Activated effector memory CD4-positive, alpha-beta T cell treated with anti-CD3 and anti-CD28 coated beads, Interleukin-2, amount 50 U/mL, for 16 hours (primary cell): Measurements from ENCODE around the gene CAPN8.

ENCODE experiments used
- DNase-seq: peaks from one replicate; pipeline ENCODE4 v3.0.0-alpha.2; 2020

Gene CAPN8

GRCh38 chr1:223665592-223666312 is at the start of gene CAPN8:
Gene CAPN8, minus strand, starts transcription at chr1:223665701. Its CDS starts 55 bp downstream, at chr1:223665646.
- DNase-seq, result no peak

- DNase-seq, result no peak
These were observed 49.5 kb upstream of the CAPN8 start for GRCh38 chr1:223714849-223715603.

- DNase-seq, result no peak
These were observed 48.9 kb upstream of the CAPN8 start for GRCh38 chr1:223714421-223714724.

DNA sequence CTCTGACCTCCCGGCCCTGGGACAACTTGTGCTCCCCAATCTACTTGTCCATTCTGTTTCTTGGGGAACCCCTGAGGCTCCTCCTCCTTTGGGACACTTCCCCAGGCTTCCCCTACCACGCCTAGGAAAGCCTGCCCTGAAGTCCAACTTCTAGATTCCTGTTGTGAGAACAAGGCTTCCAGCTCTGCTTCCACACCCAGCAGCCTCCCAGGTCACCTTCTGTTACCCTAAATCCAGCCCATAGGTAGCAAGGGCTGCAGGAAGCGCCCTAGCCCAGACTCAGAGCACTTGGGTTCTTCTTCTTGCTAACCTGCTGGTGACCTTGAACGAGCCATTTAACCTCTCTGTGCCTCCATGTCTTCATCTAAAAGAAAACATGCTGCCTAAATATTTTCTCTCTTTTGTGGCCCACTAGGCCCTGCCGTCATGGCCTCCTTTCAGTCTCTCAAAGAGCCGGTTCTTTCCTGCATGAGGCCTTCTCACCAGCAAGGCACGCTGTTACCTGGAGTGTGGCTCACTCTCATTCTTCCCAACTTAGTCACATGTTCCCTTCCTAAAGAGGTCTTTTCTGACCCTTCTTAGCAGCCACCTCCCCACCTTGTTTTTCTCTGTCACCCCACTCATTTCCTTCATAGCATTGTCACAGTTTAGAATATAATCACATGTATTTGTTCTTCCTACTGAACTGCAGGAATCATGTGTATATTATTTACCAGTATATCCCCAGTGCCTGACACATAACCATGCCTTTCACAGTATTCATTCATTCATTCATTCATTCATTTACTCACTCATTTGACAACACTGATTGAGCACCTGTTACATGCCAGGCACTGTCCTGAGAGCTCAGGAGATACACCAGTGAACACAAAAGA is 48.3 kb upstream of the CAPN8 start:
- peak; percentile 69 for DNase-seq

GRCh38 chr1:223712850-223713474 is 47.5 kb upstream of the CAPN8 start:
- peak; percentile 81 for DNase-seq

DNA sequence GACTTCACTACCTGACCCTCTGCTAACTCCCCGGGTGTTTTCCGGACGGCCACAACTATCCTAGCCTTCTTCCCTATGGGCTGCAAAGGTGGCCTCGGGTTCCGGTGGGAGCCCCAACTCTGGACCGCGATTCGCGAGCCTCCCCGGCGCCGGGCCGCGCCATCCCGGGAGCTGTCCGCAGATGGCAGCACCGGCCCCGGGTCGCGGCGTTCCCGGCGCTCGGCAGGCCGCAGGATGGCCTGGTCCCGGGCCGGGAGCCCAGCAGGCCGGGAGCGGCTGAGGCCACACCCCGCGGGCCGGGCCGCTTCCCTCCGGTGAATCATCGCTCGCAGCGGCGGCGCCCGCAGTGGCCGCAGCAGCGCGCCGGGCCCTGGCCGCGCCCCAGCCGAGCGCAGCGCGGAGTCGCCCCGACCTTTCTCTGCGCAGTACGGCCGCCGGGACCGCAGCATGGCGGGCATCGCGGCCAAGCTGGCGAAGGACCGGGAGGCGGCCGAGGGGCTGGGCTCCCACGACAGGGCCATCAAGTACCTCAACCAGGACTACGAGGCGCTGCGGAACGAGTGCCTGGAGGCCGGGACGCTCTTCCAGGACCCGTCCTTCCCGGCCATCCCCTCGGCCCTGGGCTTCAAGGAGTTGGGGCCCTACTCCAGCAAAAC is 46.8 kb upstream of the CAPN8 start, which contains the start of gene CAPN2:
CAPN2 (plus strand) TSS at position 346 of the 656 bp plus-strand sequence; CDS start at position 448, 102 bp downstream.
- peak; percentile 86 for DNase-seq

GRCh38 chr1:223711747-223712193 is 46.3 kb upstream of the CAPN8 start:
- DNase-seq, result no peak

DNA sequence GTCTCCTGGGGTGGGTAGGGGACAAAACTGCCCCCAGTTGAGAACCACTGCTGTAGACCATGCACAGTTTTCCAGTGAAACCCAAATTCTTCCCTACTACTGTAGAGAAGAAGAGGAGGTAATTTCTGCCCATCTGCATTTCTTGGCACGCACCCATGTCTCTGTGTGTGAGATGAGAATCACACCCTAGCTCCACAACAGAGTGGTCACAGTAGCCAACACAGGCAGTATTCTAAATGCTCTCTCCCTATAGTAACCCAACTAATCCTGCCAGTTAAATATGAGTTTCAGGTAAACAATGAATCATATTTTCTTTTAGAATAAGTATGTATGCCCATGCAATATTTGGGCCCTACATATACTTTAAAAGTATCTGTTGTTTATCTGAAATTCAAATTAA is 45.7 kb upstream of the CAPN8 start:
- no peak for DNase-seq

DNA sequence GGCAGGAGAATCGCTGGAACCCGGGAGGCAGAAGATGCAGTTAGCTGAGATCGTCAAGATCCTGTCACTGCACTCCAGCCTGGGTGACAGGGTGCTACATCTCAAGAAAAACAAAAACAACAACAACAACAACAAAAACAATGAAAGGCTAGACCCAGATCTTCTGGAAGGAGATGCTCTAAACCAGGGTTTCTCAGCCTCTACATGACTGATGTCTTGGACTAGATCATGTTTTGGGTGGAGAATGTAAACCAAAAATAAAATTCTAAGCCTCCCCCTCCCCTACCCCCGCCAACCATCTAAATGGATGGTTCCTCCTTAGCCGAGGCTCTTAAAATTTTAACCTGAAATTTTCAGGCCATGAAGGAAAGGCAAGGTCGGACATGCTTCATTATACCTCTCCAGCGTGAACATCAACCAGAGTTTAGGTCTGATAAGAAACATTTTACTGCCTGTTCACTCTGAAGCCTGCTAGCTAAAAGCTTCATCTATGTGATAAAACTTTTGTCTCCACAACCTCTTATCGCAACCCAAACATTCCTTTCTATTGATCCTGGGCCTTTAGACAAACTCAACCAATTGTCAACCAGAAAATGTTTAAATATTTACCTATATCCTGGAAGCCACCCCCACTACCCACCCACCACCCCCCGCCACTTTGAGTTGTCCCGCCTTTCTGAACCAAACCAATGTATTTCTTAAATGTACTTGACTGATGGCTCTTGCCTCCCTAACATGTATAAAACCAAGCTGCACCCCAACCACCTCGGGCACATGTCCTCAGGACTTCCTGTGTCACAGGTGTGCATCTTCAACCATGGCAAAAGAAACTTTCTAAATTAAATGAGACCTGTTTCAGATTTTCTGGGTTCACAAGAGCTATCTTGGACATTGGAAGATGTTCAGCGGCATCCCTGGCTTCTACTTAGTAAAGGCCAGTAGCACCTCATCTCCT is 45.0 kb upstream of the CAPN8 start:
- no peak for DNase-seq

GRCh38 chr1:223709598-223709997 is 44.1 kb upstream of the CAPN8 start:
- DNase-seq, result no peak

DNA sequence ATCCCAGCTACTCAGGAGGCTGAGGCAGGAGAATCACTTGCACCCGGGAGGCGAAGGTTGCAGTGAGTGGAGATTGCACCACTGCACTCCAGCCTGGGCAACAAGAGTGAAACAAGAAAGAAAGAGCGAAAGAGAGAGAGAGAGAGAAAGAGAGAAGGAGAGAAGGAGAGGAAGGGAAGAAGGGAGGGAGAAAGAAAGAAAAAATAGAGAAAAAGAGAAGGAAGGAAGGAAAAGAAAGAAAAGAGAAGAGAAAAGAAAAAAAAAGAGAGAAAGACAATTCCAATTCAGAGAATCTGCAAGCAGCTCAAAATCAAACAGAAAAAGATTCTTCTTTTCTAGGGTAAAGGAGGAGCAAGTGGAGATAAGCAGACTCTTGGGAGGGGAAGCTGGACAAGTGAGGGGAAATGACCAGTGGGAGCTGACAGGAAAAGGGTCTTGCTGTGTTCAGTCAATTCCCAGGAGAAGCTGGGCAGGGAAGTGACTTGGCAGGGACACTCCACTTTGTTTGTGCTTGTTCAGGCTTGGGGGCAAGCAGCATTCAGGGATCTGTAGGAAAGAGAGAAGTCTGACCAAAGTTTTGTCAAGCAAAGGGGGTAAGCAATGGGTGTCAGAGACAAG is 43.3 kb upstream of the CAPN8 start:
- DNase-seq, result no peak

GRCh38 chr1:223708001-223708359 is 42.5 kb upstream of the CAPN8 start:
- DNase-seq, result no peak

DNA sequence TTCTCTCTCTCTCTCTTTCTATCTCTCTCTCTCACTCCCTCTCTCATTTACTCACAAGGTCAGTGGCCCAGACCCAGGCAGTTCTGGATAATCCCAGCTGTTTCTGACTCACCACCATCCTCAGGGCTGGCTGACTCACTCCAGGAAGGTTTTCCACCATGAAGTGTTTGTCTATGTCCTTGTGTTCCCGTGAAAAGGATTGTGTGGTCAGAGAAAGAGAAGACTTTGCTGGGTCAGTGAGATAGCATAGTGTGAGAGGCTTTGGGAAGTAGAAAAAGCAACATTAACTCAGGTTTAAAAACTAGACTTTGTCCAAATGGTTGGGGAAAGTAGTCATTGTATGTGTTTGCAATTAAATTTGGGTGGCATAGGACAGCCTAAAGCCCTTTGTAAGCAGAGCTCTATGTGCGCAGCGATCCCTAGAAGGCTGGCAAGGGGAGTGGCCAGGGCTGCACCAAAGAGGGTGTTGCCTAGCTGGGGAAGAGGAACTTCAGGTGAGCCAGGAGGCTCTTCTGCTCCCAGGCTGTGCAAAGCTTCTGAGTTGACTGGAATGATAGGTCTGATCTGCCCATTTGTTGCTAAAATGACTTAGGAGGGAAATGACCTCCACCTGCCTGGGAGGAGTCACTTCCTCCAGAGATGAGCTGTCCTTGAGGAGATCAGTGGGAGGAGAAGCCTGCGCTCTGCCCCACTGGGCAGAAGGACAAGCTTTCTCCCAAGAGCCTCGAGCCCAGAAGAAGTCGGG is 41.9 kb upstream of the CAPN8 start:
- DNase-seq, result no peak

- DNase-seq, result no peak
These were observed 40.8 kb upstream of the CAPN8 start for GRCh38 chr1:223706077-223706973.

- DNase-seq, result no peak
These were observed 39.7 kb upstream of the CAPN8 start for GRCh38 chr1:223704921-223705878.

GRCh38 chr1:223703668-223704013 is 38.1 kb upstream of the CAPN8 start:
- DNase-seq, result no peak

DNA sequence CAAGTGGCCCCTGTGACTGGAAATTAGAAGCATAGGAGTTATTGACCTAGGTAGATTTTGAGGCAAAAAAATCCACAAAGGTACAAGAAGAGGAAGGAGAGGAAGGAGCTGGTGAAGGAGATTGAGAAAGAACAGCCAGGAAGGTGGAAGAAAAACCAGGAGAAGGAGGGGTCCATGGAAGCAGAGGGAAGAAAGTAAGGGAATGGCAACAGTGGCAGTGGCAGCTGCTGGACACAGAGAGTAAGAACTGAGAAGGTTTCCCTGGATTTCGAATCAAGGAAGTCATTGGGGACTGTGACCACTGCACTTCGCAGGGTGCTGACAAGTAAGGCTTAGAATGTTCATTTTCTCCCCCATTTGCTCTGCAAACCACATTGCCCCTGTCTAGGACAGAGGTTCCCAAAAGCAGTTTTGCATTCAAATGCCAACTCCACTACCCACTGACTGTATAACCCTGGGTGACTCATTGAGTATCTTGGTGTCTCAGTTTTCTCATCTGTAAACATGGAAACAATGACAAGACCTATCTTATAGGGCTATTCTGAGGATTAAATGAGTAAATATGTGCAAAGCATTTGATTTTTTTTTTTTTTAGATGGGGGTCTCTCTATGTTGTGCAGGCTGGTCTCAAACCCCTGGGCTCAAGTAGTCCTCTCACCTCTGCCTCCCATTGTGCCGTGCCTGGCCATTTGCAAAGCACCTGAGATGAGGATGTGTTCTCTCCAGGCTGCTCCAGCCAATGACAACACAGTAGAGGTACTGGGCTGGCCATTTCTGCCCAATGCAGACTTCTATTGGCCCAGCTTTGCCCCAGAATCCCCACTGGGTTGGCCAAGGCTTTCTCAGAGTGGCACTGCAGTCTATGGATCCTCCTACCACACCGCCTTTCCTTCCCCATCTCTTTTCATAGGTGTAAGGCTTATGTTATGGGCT is 37.5 kb upstream of the CAPN8 start:
- no peak for DNase-seq
